ENCODE measurements around the gene SHB.

DNA sequence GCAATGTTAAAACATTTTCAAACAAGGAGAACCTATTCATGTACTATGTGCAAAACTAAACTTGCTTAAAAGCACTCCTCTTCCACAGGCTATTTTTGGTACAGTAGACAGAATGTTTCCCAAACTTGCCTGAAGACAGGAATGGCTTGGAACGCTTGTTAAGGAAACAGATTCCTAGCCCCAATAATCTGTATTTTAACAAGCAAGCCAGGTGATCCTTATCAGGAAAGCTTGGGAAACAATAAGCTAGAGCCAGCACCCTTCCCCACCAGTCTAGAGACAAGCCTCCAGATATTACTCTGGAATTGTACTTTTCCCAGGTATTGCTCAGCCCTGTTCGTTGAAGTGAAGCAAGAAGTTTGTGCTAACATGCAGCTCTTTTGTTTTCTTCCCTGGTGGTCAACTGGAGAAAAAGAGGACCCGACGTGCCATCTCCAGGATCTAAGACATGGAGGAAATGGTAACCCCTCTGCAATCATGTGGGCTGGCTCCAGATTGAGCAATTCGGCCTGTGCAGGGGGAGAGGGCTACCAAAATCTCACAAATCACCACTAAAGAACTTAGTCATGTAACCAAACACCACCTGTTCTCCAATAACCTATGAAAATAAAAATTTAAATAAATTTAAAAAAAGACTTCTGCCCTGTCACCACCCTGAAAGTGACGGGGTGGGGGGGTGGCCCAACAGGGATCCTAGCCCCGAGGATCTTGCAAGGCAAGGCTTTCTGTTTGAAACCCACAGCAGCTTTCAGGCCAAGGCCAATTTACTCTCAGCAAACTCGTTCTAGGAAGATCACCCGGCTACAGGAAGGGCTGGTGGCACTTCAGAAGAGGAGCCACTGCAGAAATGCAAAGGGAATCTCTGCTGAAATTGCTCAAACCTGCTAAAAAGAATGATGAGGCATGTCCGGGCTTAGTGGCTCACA, 48.6 kb downstream of the SHB start:
- TF ChIP-seq, protein P1, sequence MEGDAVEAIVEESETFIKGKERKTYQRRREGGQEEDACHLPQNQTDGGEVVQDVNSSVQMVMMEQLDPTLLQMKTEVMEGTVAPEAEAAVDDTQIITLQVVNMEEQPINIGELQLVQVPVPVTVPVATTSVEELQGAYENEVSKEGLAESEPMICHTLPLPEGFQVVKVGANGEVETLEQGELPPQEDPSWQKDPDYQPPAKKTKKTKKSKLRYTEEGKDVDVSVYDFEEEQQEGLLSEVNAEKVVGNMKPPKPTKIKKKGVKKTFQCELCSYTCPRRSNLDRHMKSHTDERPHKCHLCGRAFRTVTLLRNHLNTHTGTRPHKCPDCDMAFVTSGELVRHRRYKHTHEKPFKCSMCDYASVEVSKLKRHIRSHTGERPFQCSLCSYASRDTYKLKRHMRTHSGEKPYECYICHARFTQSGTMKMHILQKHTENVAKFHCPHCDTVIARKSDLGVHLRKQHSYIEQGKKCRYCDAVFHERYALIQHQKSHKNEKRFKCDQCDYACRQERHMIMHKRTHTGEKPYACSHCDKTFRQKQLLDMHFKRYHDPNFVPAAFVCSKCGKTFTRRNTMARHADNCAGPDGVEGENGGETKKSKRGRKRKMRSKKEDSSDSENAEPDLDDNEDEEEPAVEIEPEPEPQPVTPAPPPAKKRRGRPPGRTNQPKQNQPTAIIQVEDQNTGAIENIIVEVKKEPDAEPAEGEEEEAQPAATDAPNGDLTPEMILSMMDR (IDR thresholded peaks at IDR 0.05) = no peak
- no peak for TF ChIP-seq POLR2A (IDR thresholded peaks at IDR 0.05)

Measured in body of pancreas (tissue), 4 donors.